Stimulated activated CD4-positive, alpha-beta T cell treated with anti-CD3 and anti-CD28 coated beads, TNF-alpha, amount 100 ng/mL, for 1 hour (primary cell): ENCODE measurements around the gene RBM20.

Experiments
- DNase-seq, 3 donors: peaks; one replicate each; pipeline ENCODE4 v3.0.0-alpha.2; 2020; ENCODE audit warnings: low read depth in 3 of 3, low spot score in 1 of 3

RBM20 gene

DNA sequence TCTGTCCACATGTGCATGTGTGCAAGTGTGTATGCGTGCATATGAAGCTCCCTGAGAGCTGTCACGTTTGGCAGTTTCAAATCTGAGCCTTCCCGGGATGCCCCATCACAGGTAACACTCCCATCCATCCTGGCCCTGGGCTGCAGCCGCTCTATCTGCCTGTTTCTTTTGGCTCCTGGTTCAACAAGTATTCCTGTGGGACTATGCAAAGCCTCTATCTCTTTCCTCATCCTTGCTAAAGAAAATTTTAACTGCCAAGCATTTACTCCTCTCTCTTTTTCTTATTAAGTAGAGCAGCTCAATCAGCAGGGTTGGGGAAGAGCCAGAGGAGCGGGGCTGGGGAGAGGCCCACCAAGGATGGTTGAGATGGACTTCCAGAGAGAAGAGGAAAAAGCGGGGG is 203.2 kb downstream of the RBM20 start:
- DNase-seq, result no peak

- no peak for DNase-seq
Observed at GRCh38 chr10:110848106-110848505, 204.0 kb downstream of the RBM20 start.

DNA sequence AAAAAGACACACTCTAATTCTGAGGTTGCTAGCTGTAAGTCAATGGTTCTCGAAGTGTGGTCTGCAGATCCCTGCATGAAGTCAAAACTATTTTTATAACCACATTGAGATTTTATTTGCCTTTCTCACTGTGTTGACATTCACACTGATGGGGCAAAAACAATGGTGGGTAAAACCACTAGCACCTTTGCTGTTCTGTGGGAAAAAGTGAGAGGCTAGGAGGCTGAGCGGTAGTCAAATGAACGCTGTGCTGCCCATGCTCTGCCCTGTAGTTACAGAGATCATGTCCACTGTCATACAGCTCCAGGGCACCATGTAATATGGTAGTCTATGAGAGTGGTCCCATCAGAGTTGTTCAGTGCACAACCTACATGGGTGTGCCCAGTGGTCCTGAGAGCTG is 206.0 kb downstream of the RBM20 start:
- DNase-seq, result no peak

GRCh38 chr10:110851020-110851612 is 207.0 kb downstream of the RBM20 start:
- DNase-seq, result no peak

DNA sequence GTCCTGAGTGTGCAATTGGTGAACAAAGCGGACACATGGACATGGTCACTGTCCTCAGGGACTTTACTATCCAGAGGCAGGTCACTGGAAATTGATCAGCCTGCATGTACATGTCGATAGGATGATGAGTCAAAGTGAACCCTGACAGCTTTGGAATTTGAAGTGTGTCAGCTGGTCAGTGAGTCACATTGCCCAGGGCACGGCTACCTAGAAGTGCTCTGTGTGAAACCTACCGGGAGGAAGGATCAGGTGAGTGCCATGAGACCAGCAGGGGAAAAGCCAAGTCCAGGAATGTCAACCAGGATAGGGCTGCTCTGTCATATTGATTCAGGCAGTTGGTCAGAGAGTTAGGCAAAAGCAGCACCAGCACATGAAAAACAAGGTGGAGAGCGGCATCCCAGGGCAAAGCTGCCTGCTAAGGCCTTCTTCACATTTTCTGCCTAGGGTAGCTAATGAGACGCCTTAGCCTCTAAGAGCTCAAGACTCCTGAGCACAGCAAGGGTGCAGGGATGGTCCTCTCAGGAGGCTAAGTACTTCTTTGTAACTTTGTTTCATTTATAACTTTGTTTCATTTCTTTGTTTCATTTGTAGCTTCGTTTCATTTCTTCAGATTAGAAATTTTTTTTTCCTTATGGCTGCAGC is 208.2 kb downstream of the RBM20 start:
- DNase-seq, result no peak

DNA sequence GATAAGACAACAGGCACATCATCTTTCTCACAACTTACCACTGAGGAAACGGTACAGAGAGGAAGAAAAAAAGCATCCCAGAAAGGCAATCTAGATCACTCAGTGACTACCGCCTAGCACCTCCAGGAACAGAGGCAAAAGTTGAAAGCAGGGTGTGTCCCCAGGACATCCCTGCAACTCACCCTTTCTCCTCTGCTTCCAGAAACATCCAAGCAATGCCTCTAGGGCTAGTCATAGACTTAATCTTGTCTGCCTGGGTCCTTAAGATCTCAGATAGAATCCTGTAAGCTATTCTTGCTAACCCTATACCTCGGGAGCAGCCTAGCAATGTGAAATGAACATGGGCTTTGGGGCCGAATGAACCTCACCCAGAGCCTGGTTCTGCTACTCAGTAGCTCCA is 208.8 kb downstream of the RBM20 start:
- DNase-seq, result no peak

DNA sequence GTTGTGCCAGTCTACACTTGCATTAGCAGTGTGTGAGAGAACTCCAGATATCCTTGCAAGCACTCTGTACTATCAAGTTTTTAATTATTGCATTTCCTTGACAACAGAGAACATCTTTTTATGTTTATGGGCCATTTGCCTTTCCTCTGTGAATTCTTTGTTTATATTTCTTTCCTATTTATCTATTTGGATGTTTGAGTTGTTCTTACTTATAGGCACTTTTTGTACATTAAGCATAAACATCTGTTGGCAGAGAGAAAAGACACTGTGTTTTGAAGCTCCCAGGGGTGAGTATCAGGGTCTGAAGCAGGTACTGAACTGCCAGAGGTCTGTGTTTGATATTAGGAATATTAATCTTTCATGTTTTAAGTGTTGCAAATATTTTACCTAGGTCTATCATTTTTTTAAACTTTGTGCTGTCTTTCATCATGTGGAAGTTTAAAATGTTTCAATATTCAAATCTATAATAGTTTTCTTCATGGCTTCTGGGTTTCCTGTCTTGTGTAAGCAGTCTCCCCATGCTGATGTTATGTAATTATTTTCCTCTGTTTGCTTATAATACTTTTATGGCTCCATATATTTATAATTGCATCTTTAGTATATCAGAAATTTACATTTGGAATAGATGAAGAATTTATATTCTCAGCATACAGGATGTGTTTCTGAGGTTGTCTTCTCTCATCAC is 209.9 kb downstream of the RBM20 start:
- DNase-seq, result no peak

- DNase-seq, result no peak
Observed at GRCh38 chr10:110857265-110858171, 213.4 kb downstream of the RBM20 start.

DNA sequence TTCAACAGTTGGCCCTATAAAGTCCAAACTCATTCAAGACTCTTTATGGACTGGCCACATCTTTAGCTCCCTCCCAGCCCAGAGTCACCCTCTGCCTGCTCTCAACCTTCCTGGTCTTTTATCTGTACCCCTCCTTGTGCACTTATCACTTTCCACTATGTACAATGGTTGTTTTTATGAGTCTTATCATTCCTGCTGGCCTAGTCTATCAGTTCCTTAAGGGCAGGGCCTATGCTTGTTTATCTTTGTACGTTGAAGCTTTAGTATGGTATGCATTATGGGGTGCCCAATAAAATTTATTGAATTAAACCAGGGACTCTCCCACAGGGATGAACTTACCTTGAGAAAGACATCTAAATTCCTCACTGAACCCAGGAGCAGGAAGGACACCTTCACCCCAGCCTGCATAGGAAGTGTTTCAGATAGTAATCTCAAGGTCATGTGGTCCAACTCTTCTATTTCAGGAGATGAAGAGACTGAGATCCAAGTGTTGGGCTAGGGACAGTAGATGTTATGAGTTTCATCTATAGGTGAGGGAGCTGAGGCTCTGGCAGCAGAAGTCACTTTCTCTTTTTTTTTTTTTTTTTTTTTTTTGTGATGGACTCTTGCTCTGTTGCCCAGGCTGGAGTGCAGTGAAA is 214.3 kb downstream of the RBM20 start:
- no peak for DNase-seq

DNA sequence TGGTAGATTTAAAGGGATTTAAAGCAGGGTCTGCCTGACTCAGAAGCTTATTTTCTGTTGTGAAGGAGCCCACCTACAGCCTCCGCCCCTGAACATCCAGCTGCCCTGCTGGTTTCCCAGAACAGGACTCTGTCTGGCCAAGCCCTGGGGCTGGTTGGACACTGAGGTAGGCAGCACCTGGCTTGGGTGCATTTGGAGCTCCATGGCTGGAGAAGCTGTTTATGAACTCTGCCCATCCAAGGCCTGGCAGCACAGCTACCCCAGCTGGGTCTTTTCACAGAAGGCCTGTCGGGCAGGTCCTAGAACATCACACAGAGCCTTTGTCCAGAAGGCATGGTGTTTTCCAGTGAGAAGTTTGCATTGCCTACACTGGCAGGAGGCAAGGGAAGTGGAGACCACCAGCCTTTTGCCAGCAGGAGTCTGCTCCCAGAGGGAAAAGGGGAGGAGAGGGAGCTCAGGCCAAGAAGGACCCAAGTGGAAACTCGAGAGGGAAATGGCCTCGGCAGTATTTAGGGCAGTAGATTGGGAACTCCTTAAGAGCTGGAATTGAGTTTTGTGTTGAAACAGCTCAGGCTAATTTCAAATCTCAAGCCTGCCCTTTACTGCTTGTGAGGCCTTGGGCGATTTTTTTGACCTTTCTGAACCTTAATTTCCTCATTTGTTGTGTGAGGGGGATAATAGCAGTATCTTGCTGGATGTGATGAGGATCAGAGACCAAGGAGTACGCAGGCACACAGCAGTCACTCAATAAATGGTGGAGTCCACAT is 215.3 kb downstream of the RBM20 start:
- no peak for DNase-seq

GRCh38 chr10:110859973-110860376 is 215.8 kb downstream of the RBM20 start:
- no peak for DNase-seq

- no peak for DNase-seq
Observed at GRCh38 chr10:110860576-110861241, 216.6 kb downstream of the RBM20 start.

GRCh38 chr10:110861476-110861875 is 217.3 kb downstream of the RBM20 start:
- no peak for DNase-seq

- DNase-seq, result no peak
Observed at GRCh38 chr10:110861930-110862649, 218.0 kb downstream of the RBM20 start.

GRCh38 chr10:110862961-110863360 is 218.8 kb downstream of the RBM20 start:
- DNase-seq, result no peak

DNA sequence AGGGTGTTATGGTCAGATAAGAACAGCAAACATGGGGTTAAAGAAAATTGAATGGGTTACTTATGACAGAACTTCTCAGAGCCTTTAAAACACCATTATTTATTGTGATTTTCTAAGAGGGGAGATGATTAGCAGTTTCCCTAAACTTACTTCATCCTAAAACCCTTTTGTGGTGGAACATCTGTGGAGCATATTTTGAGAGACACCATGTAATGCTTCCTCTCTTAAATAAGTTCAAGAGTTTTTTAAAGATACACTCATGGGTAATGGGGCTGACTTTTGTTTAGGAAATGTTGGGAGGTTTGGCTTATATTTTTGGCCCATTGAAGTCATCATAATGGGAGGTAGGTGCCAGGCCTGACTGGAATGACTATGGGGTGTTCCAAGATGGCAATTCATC is 219.2 kb downstream of the RBM20 start:
- no peak for DNase-seq

DNA sequence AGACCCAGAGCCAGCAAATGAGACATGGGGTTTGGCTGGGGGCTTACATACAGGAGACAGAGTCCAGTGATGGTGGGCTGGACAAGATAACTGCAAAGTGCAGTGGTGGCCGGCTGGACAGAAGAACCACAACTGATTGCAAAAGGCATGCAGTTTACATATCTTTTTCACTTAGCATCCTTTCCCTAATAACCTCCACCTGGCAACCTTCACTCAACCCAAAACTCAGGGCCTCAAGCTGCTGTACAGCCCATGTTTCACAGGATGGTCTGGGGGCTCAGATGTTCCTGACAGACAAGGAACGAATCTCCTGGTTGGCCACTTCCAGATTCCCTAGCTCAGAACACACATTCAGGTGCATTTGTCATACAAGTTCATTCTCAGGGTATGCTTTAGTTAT is 219.8 kb downstream of the RBM20 start:
- no peak for DNase-seq

- DNase-seq, result no peak
Observed at GRCh38 chr10:110864662-110865140, 220.6 kb downstream of the RBM20 start.

DNA sequence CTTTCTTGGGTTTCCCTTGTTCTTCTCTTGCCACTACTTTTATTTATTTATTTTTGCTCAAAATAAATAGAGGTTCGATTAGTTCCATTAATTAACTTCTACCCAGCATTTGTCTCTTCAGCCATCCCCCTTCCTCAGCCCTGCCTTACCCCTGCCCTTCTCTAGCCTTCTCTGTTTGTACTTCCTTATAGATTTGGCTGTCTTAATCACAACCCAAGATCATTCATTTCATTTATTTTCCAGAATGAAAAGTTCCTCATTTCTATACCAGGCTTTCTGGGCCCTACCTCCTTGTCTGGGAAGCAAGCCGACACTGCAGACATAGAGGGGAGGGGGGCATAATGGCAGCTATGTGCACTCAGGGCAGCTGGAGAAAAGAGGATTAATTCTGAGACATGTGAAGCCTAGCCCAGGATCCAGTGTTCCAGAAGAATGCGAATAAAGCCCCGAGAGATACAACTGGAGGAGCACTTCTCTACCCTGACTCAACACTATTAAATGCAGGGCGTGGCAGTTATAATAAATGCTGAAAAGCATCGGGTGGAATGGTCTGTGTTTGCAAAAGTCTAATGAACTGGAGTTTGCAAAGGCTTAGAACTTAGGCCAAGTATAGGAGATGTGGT is 221.2 kb downstream of the RBM20 start:
- no peak for DNase-seq
